CD14-positive monocyte (primary cell): ENCODE results near the gene MACF1. TPM values are rescaled to one million over a fixed set of nuclear protein-coding genes. Genes with fewer than 3 reads are reported as not detected.

Experiments
- DNase-seq, 3 donors: peaks; one replicate each; pipeline ENCODE4 v3.0.0-alpha.2; 2011 to 2022
- H2AFZ ChIP-seq: 2 replicates; pipeline ENCODE4 v1.6.0; 2012; ENCODE audit warnings: mild to moderate bottlenecking, low read depth, low read length, inconsistent platforms; ENCODE audit not compliant: insufficient read depth, poor library complexity, severe bottlenecking
- H3K27ac ChIP-seq, 2 donors: 1 replicate in 1 of 2; 2 replicates in 1 of 2; pipeline ENCODE4 v1.5.1; 2012 to 2013; ENCODE audit warnings: low read length in 2 of 2, control low read depth in 1 of 2, inconsistent platforms in 1 of 2, low read depth in 1 of 2, mild to moderate bottlenecking in 1 of 2
- H3K27me3 ChIP-seq, 2 donors: one replicate each; pipeline versions ENCODE4 v1.6.0 to v1.6.1; 2011 to 2013; ENCODE audit warnings: low read length in 2 of 2; ENCODE audit not compliant: control insufficient read depth in 2 of 2, insufficient read depth in 2 of 2
- H3K36me3 ChIP-seq, 2 donors: replicated peaks in 1 of 2; 1 replicate in 1 of 2; 2 replicates in 1 of 2; pipeline versions ENCODE4 v1.5.1 to v1.6.1; 2012 to 2013; ENCODE audit warnings: low read length in 2 of 2, control low read depth in 1 of 2, inconsistent platforms in 1 of 2, mild to moderate bottlenecking in 1 of 2; ENCODE audit not compliant: insufficient read depth in 2 of 2, control insufficient read depth in 1 of 2
- H3K4me1 ChIP-seq, 2 donors: 1 replicate in 1 of 2; 2 replicates in 1 of 2; pipeline versions ENCODE4 v1.5.1 to v1.6.1; 2012 to 2013; ENCODE audit warnings: low read length in 2 of 2, control low read depth in 1 of 2, inconsistent platforms in 1 of 2, mild to moderate bottlenecking in 1 of 2, moderate library complexity in 1 of 2; ENCODE audit not compliant: insufficient read depth in 2 of 2, control insufficient read depth in 1 of 2
- H3K4me2 ChIP-seq: replicated peaks from 2 replicates; pipeline ENCODE3; 2012; ENCODE audit warnings: low read length, moderate library complexity, mild to moderate bottlenecking; ENCODE audit not compliant: poor library complexity, severe bottlenecking; ENCODE audit errors: extremely low read depth
- H3K4me3 ChIP-seq, 3 experiments: fragments of 200-600 bp in 1 of 3; sonication (generic) in 1 of 3; replicated peaks in 1 of 3; 1 replicate in 2 of 3; 2 replicates in 1 of 3; pipeline ENCODE4 v1.5.1; 2011 to 2013; ENCODE audit warnings: low read length in 3 of 3, mild to moderate bottlenecking in 3 of 3, control low read depth in 2 of 3, low read depth in 2 of 3, inconsistent platforms in 1 of 3, moderate library complexity in 1 of 3
- H3K79me2 ChIP-seq: 2 replicates; pipeline ENCODE4 v1.6.0; 2012; ENCODE audit warnings: mild to moderate bottlenecking, control low read depth, inconsistent platforms, low read length, moderate library complexity; ENCODE audit not compliant: insufficient read depth
- H3K9ac ChIP-seq: 2 replicates; pipeline ENCODE4 v1.6.0; 2017; ENCODE audit warnings: low read length, mild to moderate bottlenecking; ENCODE audit not compliant: insufficient read depth, poor library complexity, severe bottlenecking
- H3K9me3 ChIP-seq, 2 donors: replicated peaks in 1 of 2; 1 replicate in 1 of 2; 2 replicates in 1 of 2; pipeline versions ENCODE4 v1.5.1 to v1.6.1; 2012 to 2013; ENCODE audit warnings: low read length in 2 of 2, control low read depth in 1 of 2; ENCODE audit not compliant: control insufficient read depth in 1 of 2, insufficient read depth in 1 of 2
- H4K20me1 ChIP-seq: 2 replicates; pipeline ENCODE4 v1.6.0; 2012; ENCODE audit warnings: mild to moderate bottlenecking, low read length, control low read depth, moderate library complexity; ENCODE audit not compliant: insufficient read depth
- H3K27ac Mint-ChIP-seq, 7 donors: one replicate each; pipeline ENCODE4 v1.8.0; 2020; ENCODE audit warnings: mild to moderate bottlenecking in 7 of 7, mixed read lengths in 7 of 7, moderate library complexity in 6 of 7, inconsistent platforms in 2 of 7
- H3K27me3 Mint-ChIP-seq, 3 donors: one replicate each; pipeline ENCODE4 v1.8.0; 2021 to 2022; ENCODE audit warnings: low read depth in 3 of 3, mild to moderate bottlenecking in 3 of 3, mixed read lengths in 3 of 3, moderate library complexity in 3 of 3, inconsistent platforms in 1 of 3
- H3K36me3 Mint-ChIP-seq, 2 donors: one replicate each; pipeline ENCODE4 v1.8.0; 2020; ENCODE audit warnings: mixed read lengths in 2 of 2, inconsistent platforms in 1 of 2, mild to moderate bottlenecking in 1 of 2
- H3K4me1 Mint-ChIP-seq: one replicate; pipeline ENCODE4 v1.8.0; 2020; ENCODE audit warnings: mild to moderate bottlenecking, mixed read lengths
- H3K4me3 Mint-ChIP-seq, 2 donors: one replicate each; pipeline ENCODE4 v1.8.0; 2020; ENCODE audit warnings: mild to moderate bottlenecking in 2 of 2, mixed read lengths in 2 of 2, moderate library complexity in 1 of 2
- H3K9me3 Mint-ChIP-seq, 7 donors: one replicate each; pipeline ENCODE4 v1.8.0; 2020 to 2022; ENCODE audit warnings: mixed read lengths in 7 of 7, mild to moderate bottlenecking in 6 of 7, moderate library complexity in 6 of 7, inconsistent platforms in 2 of 7
- WGBS: methylation state at CpG from one replicate; pipeline ENCODE4 v1.1.5; 2013; ENCODE audit warnings: missing lambda C conversion rate; ENCODE audit not compliant: insufficient coverage; 5-methylcytosine and 5-hydroxymethylcytosine counted together
- intact Hi-C, 2 donors: fragments of 100-400 bp; cut with micrococcal nuclease; formaldehyde crosslinking; loops; one replicate each; pipeline versions ENCODE4 v1.15.0 to v1.15.1; 2023
- polyA plus RNA-seq, 3 donors: library from polyadenylated mRNA; depleted of rRNA in 1 of 3; unstranded in 2 of 3; stranded (reverse) in 1 of 3; fragments of 300-500 nt in 2 of 3; fragments of >200 nt in 1 of 3; fragmentation: Illumina TruSeq in 2 of 3; gene quantifications; 1 replicate in 2 of 3; 2 replicates in 1 of 3; pipeline ENCODE4 v1.2.3, GENCODE V29; 2012 to 2021
- TF ChIP-seq, protein P1 (sequence below): fragments of 200-600 bp; IDR thresholded peaks from one replicate; pipeline ENCODE4 v1.8.0; 2022; ENCODE audit warnings: antibody characterized with exemption, mild to moderate bottlenecking

Gene MACF1
- polyA plus RNA-seq, 3 donors, result 3.4 to 36.8 (median 4.5) TPM

DNA sequence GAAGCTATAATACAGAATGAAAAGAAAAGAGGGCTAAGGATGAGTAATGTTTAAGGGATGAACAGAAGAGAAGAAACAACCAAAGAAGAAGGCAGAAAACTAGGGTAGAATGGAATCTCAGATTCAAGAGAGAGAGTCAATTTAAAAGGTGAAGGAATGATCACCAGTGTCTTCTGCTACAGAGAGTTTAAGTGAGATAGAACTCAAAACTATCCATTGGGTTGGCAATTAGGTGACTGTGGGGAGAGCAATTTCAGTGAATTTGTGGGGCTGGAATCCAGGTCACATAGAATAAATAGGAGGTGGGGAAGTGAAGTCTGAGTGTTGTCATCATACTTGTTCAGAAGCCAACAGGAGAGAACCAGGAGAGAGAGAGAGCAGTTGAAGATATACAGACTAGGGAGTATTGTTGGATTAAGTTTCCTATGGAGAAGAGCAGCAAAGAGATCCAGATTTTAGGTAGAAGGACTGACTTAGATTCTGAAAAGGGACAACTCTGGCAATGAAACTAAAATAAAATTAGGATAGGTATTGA, 19.9 kb downstream of the MACF1 start:
- Histone ChIP-seq H3K79me2 (peaks cover 100% of the 10 kb centered on the region), H2AFZ (no peak overlapping the region), H3K4me2 (no peak overlapping the region), H3K27ac (peak overlapping the region in 1 of 2 donors; percentile 28), H3K36me3 (peaks cover 0 to 20% of the 10 kb centered on the region in 2 donors), H4K20me1 (peaks cover 65% of the 10 kb centered on the region), H3K4me1 (no peaks in the 10 kb centered on the region), H3K9ac (no peak overlapping the region), H3K4me3 (no peak overlapping the region), H3K9me3 (no peaks in the 10 kb centered on the region), H3K27me3 (no peaks in the 10 kb centered on the region)
- Mint-ChIP-seq H3K4me3 (no peak overlapping the region), H3K27ac (peak overlapping the region in 2 of 7 donors; percentile 58), H3K9me3 (no peaks in the 10 kb centered on the region), H3K36me3 (peaks cover 26 to 31% of the 10 kb centered on the region in 2 donors), H3K4me1 (peaks cover 23% of the 10 kb centered on the region), H3K27me3 (no peaks in the 10 kb centered on the region)
- DNase-seq, result no peak
- TF ChIP-seq, protein P1, sequence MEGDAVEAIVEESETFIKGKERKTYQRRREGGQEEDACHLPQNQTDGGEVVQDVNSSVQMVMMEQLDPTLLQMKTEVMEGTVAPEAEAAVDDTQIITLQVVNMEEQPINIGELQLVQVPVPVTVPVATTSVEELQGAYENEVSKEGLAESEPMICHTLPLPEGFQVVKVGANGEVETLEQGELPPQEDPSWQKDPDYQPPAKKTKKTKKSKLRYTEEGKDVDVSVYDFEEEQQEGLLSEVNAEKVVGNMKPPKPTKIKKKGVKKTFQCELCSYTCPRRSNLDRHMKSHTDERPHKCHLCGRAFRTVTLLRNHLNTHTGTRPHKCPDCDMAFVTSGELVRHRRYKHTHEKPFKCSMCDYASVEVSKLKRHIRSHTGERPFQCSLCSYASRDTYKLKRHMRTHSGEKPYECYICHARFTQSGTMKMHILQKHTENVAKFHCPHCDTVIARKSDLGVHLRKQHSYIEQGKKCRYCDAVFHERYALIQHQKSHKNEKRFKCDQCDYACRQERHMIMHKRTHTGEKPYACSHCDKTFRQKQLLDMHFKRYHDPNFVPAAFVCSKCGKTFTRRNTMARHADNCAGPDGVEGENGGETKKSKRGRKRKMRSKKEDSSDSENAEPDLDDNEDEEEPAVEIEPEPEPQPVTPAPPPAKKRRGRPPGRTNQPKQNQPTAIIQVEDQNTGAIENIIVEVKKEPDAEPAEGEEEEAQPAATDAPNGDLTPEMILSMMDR, result no peak
- intact Hi-C loops, result no loop called here

DNA sequence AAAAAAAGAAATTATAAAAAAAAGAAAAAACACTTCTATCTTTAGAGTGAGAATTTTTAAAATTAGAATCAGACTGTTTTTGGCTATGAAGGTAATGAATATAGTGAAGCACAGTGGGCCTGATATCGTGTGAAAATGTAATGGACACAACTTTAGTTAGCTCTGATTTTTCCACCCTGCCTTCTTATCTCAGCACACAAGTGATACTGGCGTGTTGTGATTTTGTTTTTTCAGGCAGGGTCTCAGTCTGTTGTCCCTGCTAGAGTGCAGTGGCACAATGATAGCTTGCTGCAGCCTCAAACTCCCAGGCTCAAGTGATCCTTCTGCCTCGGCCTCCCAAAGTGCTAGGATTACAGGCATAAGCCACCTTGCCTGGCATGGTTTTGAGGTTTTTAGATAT, 22.3 kb downstream of the MACF1 start:
- TF ChIP-seq, protein P1, result no peak
- Histone ChIP-seq H3K4me3 (no peak overlapping the region), H3K9ac (no peak overlapping the region), H3K27me3 (no peaks in the 10 kb centered on the region), H3K9me3 (no peaks in the 10 kb centered on the region), H3K79me2 (peaks cover 98% of the 10 kb centered on the region), H2AFZ (no peak overlapping the region), H3K4me1 (peaks cover 17 to 19% of the 10 kb centered on the region in 2 donors), H3K36me3 (peaks cover 0 to 20% of the 10 kb centered on the region in 2 donors), H3K27ac (no peak overlapping the region), H4K20me1 (peaks cover 68% of the 10 kb centered on the region), H3K4me2 (no peak overlapping the region)
- H3K9me3 Mint-ChIP-seq, result no peaks in the 10 kb centered on the region
- H3K27me3 Mint-ChIP-seq, result no peaks in the 10 kb centered on the region
- intact Hi-C loops, result no loop called here
- no peak overlapping the region for H3K4me3 Mint-ChIP-seq
- H3K36me3 Mint-ChIP-seq, result peaks cover 16 to 36% of the 10 kb centered on the region in 2 donors
- WGBS, result no CpG with 5 or more reads among the region's 3 CpGs
- H3K27ac Mint-ChIP-seq, result peak overlapping the region in 1 of 7 donors; percentile 23
- DNase-seq, result no peak
- peaks cover 36% of the 10 kb centered on the region for H3K4me1 Mint-ChIP-seq
